HepG2 (cell line): ENCODE data around the gene VSX1. TPM values are rescaled to one million over a fixed set of nuclear protein-coding genes. Genes with fewer than 3 reads are reported as not detected.

Source experiments
- AHR ChIP-seq: IDR thresholded peaks from 2 replicates; pipeline ENCODE4 v1.6.1; 2018; ENCODE audit warnings: missing genetic modification reagents, missing compliant biosample characterization
- EHMT2 ChIP-seq: fragments of 200-600 bp; sonication (generic); IDR thresholded peaks from 2 replicates; pipeline ENCODE4 v1.7.0; 2017; ENCODE audit warnings: antibody characterized with exemption, low read depth, low read length, borderline replicate concordance
- GABPA ChIP-seq, 2 experiments: IDR thresholded peaks; 2 replicates each; pipeline ENCODE4 v1.6.1; 2011 to 2016; ENCODE audit warnings: low read depth in 2 of 2, low read length in 1 of 2, missing biosample characterization in 1 of 2, missing genetic modification characterization in 1 of 2
- GABPB1 ChIP-seq: IDR thresholded peaks from 2 replicates; pipeline ENCODE4 v1.6.1; 2016; ENCODE audit warnings: mild to moderate bottlenecking, missing genetic modification reagents, moderate library complexity, missing compliant biosample characterization
- GATAD1 ChIP-seq: IDR thresholded peaks from 2 replicates; pipeline ENCODE4 v1.6.1; 2016; ENCODE audit warnings: missing genetic modification reagents, missing compliant biosample characterization
- SALL1 ChIP-seq: sonication (generic); formaldehyde crosslinking; IDR thresholded peaks from 2 replicates; pipeline ENCODE4 v1.8.0; 2022; ENCODE audit warnings: mild to moderate bottlenecking, missing genetic modification reagents
- SOX13 ChIP-seq, 3 experiments: fragments of 450-650 bp in 1 of 3; sonication (generic) in 1 of 3; formaldehyde crosslinking in 1 of 3; IDR thresholded peaks in 2 of 3; conservative IDR thresholded peaks in 1 of 3; 2 replicates each; pipeline versions ENCODE4 v1.5.0 to v1.6.1; 2016 to 2020; ENCODE audit warnings: antibody characterized with exemption in 1 of 3, mild to moderate bottlenecking in 1 of 3, missing compliant biosample characterization in 1 of 3, missing genetic modification reagents in 1 of 3, moderate library complexity in 1 of 3
- STAG1 ChIP-seq: sonication (generic); formaldehyde crosslinking; IDR thresholded peaks from 2 replicates; pipeline ENCODE4 v1.4.0; 2020; ENCODE audit warnings: missing genetic modification reagents
- ZNF724P ChIP-seq: sonication (generic); formaldehyde crosslinking; IDR thresholded peaks from 2 replicates; pipeline ENCODE4 v1.8.0; 2022; ENCODE audit warnings: missing genetic modification reagents, borderline replicate concordance
- ZNF891 ChIP-seq: sonication (generic); formaldehyde crosslinking; IDR thresholded peaks from 2 replicates; pipeline ENCODE4 v1.5.0; 2020; ENCODE audit warnings: mild to moderate bottlenecking, missing genetic modification reagents
- polyA plus RNA-seq, 8 experiments: library from polyadenylated mRNA; depleted of rRNA in 3 of 8; stranded (reverse) in 7 of 8; unstranded in 1 of 8; fragments of >200 nt; fragmentation: Illumina TruSeq in 4 of 8; extraction: Trizol in 4 of 8; gene quantifications; 2 replicates each; pipeline versions ENCODE4 v1.2.1 to v1.2.3, GENCODE V29; 2011 to 2016; ENCODE audit warnings: low read depth in 4 of 8, missing spikeins in 1 of 8, mixed read lengths in 1 of 8; ENCODE audit not compliant: insufficient read depth in 1 of 8
- total RNA-seq, 5 experiments: library from RNA; depleted of rRNA; stranded (reverse); fragments of >200 nt; fragmentation: Illumina TruSeq; extraction: Trizol; gene quantifications; 2 replicates each; pipeline ENCODE4 v1.2.3, GENCODE V29; 2016; ENCODE audit warnings: low read depth in 1 of 5
- TF ChIP-seq, protein P1 (sequence below), 2 experiments: fragments of 450-650 bp in 1 of 2; sonication (generic) in 1 of 2; formaldehyde crosslinking in 1 of 2; IDR thresholded peaks; 2 replicates each; pipeline versions ENCODE4 v1.6.1 to v1.8.0; 2016 to 2022; ENCODE audit warnings: antibody characterized with exemption in 1 of 2, mild to moderate bottlenecking in 1 of 2, missing genetic modification reagents in 1 of 2
- TF ChIP-seq, protein P2 (sequence below): sonication (generic); formaldehyde crosslinking; conservative IDR thresholded peaks from 2 replicates; pipeline ENCODE4 v1.4.0; 2020; ENCODE audit warnings: missing genetic modification reagents
- TF ChIP-seq, protein P3 (sequence below): sonication (generic); formaldehyde crosslinking; IDR thresholded peaks from 2 replicates; pipeline ENCODE4 v1.5.1; 2020; ENCODE audit warnings: mild to moderate bottlenecking, missing genetic modification reagents, moderate library complexity

The VSX1 gene
- total and polyA plus RNA-seq, 2 of the 13 experiments (the other 11 are each of a cell fraction or from before 2014, with no cell fraction given), result 0.04 TPM; not detected in 1

GRCh38 chr20:25081065-25081729, 744 bp downstream of the VSX1 start (continued):
- TF ChIP-seq, protein P1, sequence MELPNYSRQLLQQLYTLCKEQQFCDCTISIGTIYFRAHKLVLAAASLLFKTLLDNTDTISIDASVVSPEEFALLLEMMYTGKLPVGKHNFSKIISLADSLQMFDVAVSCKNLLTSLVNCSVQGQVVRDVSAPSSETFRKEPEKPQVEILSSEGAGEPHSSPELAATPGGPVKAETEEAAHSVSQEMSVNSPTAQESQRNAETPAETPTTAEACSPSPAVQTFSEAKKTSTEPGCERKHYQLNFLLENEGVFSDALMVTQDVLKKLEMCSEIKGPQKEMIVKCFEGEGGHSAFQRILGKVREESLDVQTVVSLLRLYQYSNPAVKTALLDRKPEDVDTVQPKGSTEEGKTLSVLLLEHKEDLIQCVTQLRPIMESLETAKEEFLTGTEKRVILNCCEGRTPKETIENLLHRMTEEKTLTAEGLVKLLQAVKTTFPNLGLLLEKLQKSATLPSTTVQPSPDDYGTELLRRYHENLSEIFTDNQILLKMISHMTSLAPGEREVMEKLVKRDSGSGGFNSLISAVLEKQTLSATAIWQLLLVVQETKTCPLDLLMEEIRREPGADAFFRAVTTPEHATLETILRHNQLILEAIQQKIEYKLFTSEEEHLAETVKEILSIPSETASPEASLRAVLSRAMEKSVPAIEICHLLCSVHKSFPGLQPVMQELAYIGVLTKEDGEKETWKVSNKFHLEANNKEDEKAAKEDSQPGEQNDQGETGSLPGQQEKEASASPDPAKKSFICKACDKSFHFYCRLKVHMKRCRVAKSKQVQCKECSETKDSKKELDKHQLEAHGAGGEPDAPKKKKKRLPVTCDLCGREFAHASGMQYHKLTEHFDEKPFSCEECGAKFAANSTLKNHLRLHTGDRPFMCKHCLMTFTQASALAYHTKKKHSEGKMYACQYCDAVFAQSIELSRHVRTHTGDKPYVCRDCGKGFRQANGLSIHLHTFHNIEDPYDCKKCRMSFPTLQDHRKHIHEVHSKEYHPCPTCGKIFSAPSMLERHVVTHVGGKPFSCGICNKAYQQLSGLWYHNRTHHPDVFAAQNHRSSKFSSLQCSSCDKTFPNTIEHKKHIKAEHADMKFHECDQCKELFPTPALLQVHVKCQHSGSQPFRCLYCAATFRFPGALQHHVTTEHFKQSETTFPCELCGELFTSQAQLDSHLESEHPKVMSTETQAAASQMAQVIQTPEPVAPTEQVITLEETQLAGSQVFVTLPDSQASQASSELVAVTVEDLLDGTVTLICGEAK (IDR thresholded peaks at IDR 0.05), result no peak
- TF ChIP-seq, protein P1 (CRISPR knock-in tag; IDR thresholded peaks at IDR 0.05), result peak; percentile 65; the same call in 1 of the 2 replicates
- TF ChIP-seq GATAD1 (CRISPR knock-in tag), result 0 out of 2 replicates have a peak, but pooled peaks have one; percentile 34
- 0 out of 2 replicates have a peak, but pooled peaks have one; percentile 30 for TF ChIP-seq AHR
- TF ChIP-seq EHMT2, result peak; percentile 96
- TF ChIP-seq, protein P2, sequence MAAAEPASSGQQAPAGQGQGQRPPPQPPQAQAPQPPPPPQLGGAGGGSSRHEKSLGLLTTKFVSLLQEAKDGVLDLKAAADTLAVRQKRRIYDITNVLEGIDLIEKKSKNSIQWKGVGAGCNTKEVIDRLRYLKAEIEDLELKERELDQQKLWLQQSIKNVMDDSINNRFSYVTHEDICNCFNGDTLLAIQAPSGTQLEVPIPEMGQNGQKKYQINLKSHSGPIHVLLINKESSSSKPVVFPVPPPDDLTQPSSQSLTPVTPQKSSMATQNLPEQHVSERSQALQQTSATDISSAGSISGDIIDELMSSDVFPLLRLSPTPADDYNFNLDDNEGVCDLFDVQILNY (CRISPR knock-in tag), result 0 out of 2 replicates have a peak, but pooled peaks have one; percentile 31
- TF ChIP-seq STAG1 (CRISPR knock-in tag), result peak; percentile 25
- peak; percentile 77 for TF ChIP-seq GABPB1 (CRISPR knock-in tag)
- TF ChIP-seq, protein P3, sequence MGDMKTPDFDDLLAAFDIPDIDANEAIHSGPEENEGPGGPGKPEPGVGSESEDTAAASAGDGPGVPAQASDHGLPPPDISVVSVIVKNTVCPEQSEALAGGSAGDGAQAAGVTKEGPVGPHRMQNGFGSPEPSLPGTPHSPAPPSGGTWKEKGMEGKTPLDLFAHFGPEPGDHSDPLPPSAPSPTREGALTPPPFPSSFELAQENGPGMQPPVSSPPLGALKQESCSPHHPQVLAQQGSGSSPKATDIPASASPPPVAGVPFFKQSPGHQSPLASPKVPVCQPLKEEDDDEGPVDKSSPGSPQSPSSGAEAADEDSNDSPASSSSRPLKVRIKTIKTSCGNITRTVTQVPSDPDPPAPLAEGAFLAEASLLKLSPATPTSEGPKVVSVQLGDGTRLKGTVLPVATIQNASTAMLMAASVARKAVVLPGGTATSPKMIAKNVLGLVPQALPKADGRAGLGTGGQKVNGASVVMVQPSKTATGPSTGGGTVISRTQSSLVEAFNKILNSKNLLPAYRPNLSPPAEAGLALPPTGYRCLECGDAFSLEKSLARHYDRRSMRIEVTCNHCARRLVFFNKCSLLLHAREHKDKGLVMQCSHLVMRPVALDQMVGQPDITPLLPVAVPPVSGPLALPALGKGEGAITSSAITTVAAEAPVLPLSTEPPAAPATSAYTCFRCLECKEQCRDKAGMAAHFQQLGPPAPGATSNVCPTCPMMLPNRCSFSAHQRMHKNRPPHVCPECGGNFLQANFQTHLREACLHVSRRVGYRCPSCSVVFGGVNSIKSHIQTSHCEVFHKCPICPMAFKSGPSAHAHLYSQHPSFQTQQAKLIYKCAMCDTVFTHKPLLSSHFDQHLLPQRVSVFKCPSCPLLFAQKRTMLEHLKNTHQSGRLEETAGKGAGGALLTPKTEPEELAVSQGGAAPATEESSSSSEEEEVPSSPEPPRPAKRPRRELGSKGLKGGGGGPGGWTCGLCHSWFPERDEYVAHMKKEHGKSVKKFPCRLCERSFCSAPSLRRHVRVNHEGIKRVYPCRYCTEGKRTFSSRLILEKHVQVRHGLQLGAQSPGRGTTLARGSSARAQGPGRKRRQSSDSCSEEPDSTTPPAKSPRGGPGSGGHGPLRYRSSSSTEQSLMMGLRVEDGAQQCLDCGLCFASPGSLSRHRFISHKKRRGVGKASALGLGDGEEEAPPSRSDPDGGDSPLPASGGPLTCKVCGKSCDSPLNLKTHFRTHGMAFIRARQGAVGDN (CRISPR knock-in tag), result peak; percentile 43
- peak; percentile 56; the same call in 1 of the 2 replicates for TF ChIP-seq SALL1 (CRISPR knock-in tag)
- TF ChIP-seq SOX13 (IDR thresholded peaks at IDR 0.05), result no peak
- 0 out of 4 replicates have a peak, but pooled peaks of 1 of the 2 experiments have one; percentile 24 for TF ChIP-seq SOX13 (CRISPR knock-in tag; conservative IDR thresholded peaks at IDR 0.05 in 1 of 2, IDR thresholded peaks at IDR 0.05 in 1 of 2)
- no peak for TF ChIP-seq ZNF724P (CRISPR knock-in tag)
- 0 out of 2 replicates have a peak, but pooled peaks have one; percentile 12 for TF ChIP-seq GABPA (IDR thresholded peaks at IDR 0.05; ENCODE audit: low read depth, low read length)
- TF ChIP-seq GABPA (CRISPR knock-in tag; IDR thresholded peaks at IDR 0.05; ENCODE audit: low read depth), result peak; percentile 62; the same call in 1 of the 2 replicates
- peak; percentile 86 for TF ChIP-seq ZNF891
